ENCODE data around the gene SNTB2.
"Not testable (repeated sequence)": the region's sequence is repeated elsewhere in the genome, so short reads cannot be mapped to it uniquely, and the experiment has no call there.

DNA sequence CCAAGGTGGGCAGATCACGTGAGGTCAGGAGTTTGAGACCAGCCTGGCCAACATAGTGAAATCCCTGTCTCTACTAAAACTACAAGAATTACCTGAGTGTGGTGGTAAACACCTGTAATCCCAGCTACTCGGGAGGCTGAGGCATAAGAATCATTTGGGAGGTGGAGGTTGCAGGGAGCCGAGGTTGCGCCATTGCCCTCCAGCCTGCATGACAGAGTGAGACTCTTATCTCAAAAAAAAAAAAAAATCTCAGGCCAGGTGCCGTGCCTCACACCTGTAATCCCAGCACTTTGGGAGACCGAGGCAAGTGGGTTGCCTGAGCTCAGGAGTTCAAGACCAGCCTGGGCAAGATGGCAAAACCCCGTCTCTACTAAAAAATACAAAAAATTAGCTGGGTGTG, 109.8 kb downstream of the SNTB2 start:
- not testable (repeated sequence) for TF ChIP-seq CTCF, POLR2A (IDR thresholded peaks at IDR 0.05)
